ENCODE data around the gene TMEM11.

TMEM11 gene

DNA sequence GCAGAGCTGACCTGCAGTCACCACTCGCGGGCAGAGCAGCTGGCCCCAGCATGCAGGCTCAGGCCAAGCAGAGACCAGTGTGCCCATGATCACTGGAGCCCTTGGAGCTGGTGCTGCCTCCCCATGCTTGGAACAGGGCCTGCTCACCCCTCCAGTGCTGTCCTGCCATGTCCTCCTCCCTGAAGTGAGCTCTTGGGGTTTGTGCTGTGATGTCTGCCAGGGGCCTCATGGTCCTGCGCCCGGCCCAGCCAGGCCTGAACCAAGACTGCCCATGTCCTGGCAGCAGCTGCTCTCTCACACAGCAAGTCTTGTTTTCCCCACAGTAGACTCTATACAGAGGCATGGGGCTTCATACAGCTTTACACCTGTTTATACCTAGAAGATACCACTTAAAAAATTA is 24.6 kb downstream of the TMEM11 start:
- H3K4me3 Mint-ChIP-seq: no peak overlapping the region
- H3K4me1 Mint-ChIP-seq: no peaks in the 10 kb centered on the region
- peaks cover 48% of the 10 kb centered on the region for H3K36me3 Mint-ChIP-seq
- H3K9me3 Mint-ChIP-seq: no peaks in the 10 kb centered on the region
- no peak for ATAC-seq
- H3K27me3 Mint-ChIP-seq: no peaks in the 10 kb centered on the region
- no peak overlapping the region for H3K27ac Mint-ChIP-seq

DNA sequence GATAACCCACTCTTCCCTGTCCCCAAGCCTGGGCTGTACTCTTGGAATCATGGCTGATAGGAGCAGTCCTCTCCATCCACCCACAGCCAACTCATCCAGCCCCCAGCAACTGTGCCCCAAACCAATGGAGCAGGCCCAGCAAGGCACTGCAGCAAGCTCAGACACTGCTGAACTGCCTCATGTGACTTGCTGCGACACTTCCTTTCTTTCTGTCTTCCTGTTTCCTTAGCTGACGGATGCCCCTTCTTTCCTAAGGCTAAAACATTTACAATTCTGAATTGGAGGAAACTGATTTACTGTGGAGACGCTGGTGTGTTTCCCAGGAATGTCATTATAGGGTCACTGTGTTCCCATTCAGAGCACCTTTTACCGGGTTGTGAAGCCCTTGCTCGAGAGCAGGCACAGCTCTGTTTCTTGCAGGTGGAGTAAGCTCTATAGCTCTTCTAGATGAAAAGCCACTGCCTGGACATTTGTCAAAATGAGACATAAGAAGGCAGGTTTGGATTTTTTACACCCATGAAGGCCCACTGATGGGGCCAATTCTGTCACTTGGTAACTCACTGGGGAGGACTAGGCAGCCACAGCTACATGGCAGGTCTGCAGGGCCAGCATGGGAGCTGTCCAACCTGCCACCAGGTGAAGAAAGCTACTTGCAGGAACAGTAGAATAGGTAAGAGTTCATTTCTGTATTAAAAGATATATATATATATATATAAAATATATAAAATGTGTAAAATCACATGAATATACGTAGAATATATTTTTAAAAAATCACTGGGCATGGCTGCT is 27.4 kb downstream of the TMEM11 start:
- no peak overlapping the region for H3K4me3 Mint-ChIP-seq
- no peak for ATAC-seq
- H3K9me3 Mint-ChIP-seq: no peaks in the 10 kb centered on the region
- no peaks in the 10 kb centered on the region for H3K27me3 Mint-ChIP-seq
- H3K27ac Mint-ChIP-seq: no peak overlapping the region
- no peaks in the 10 kb centered on the region for H3K4me1 Mint-ChIP-seq
- H3K36me3 Mint-ChIP-seq: peaks cover 60% of the 10 kb centered on the region

DNA sequence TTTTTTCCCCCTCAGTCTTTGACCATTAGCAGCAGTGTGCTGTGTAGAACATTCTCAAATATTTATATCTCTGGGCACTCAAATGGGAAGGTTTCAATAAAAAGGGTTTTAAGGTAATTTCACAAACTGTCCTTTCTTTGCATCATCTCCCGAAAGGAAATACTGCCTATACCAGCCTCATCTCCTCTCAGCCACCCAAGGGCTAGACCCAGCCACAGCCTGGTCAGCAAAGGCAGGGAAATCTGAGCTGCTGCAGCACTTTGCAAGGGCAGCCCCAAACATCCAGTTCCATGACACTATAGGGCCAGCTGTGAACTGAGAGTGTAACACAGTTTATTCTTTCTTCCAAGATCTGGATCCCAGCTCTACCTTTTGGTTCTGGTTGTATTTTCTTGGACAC is 28.9 kb downstream of the TMEM11 start:
- H3K4me1 Mint-ChIP-seq: no peaks in the 10 kb centered on the region
- no peaks in the 10 kb centered on the region for H3K27me3 Mint-ChIP-seq
- H3K36me3 Mint-ChIP-seq: peaks cover 51% of the 10 kb centered on the region
- no peak overlapping the region for H3K27ac Mint-ChIP-seq
- ATAC-seq: no peak
- H3K9me3 Mint-ChIP-seq: no peaks in the 10 kb centered on the region
- H3K4me3 Mint-ChIP-seq: no peak overlapping the region

DNA sequence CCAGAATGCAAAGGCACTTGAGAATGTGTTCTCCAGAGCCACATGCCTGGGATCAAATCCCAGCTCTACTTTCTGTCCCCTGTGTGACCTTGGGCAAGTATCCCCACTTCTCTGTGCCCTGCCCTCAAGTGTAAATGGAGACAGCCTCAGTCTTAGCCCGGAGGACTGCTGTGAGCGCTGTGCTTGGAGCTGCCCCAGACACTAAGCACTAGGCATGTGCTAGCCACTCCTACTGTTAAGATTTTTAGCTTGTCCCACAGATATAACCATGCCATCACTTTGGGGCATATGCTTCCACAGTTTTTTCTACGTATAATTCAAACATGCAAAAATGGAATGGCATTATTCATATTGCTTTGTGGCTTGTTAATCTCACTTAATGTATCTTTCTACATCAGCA is 29.4 kb downstream of the TMEM11 start:
- Mint-ChIP-seq H3K4me3 (no peak overlapping the region), H3K9me3 (no peaks in the 10 kb centered on the region), H3K4me1 (no peaks in the 10 kb centered on the region), H3K27me3 (no peaks in the 10 kb centered on the region), H3K27ac (no peak overlapping the region), H3K36me3 (peaks cover 50% of the 10 kb centered on the region)
- no peak for ATAC-seq

- no peak overlapping the region for H3K27ac Mint-ChIP-seq
- no peaks in the 10 kb centered on the region for H3K27me3 Mint-ChIP-seq
- no peaks in the 10 kb centered on the region for H3K4me1 Mint-ChIP-seq
- peaks cover 50% of the 10 kb centered on the region for H3K36me3 Mint-ChIP-seq
- no peak overlapping the region for H3K4me3 Mint-ChIP-seq
- ATAC-seq: no peak
- no peaks in the 10 kb centered on the region for H3K9me3 Mint-ChIP-seq
Measured at GRCh38 chr17:21183468-21183867, 30.5 kb downstream of the TMEM11 start.

DNA sequence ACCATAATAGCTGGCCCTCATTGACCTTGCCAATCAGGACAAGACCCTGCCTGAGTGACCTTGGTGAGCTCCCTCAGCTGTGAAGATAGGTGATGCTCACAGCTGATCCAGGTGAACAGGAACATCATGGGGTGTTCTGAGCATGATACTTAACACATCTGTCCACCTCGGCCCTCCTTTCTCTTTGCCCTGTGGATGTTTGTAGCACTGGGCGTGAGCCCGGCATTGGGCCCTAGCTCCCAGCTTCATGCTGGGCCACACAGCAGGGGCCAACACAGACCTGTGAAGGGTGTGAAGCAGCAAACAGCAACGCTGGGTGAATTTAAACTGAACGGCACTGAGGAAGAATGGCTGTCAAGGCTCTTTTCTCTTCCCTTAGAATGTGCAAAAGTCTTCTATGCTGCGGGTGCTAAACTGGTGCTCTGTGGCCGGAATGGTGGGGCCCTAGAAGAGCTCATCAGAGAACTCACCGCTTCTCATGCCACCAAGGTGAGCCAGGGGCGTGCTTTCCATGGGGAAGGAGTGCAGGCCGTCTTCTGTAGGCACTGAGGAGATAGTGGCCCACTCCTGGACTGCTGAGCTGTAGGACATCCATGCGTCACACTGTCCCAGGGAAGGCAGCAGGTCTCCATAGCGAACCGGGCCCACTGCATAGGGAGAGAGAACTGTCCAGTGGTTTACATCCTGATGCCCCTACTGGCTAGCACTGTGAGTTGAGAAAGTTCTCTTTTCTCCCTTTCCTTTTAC is 35.9 kb downstream of the TMEM11 start:
- Mint-ChIP-seq H3K36me3 (peaks cover 46% of the 10 kb centered on the region), H3K4me1 (no peaks in the 10 kb centered on the region), H3K27ac (no peak overlapping the region), H3K9me3 (no peaks in the 10 kb centered on the region), H3K27me3 (no peaks in the 10 kb centered on the region), H3K4me3 (no peak overlapping the region)
- no peak for ATAC-seq

DNA sequence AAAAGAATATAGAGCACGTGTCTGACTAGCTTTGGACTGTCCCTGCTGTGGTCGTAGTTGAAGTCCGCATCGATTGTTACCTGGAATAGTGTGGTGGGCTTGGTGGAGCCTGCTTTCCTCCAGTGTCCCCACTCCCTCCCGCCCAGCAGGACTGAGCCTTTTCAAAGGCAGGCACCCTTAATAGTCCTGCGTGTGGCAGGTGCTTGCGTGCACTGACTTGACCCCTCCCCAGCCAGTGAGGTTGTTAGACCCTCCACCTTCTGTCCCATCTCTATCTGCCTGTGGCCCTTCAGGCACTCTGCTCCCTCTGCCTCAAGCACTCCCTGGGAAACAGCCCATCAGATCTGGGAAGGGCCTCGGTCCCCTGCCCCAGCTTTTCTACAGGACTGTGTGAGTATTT is 36.6 kb downstream of the TMEM11 start:
- ATAC-seq: no peak
- no peaks in the 10 kb centered on the region for H3K9me3 Mint-ChIP-seq
- H3K4me3 Mint-ChIP-seq: no peak overlapping the region
- H3K27me3 Mint-ChIP-seq: no peaks in the 10 kb centered on the region
- H3K36me3 Mint-ChIP-seq: peaks cover 44% of the 10 kb centered on the region
- no peak overlapping the region for H3K27ac Mint-ChIP-seq
- H3K4me1 Mint-ChIP-seq: no peaks in the 10 kb centered on the region

- ATAC-seq: no peak
- H3K36me3 Mint-ChIP-seq: peaks cover 44% of the 10 kb centered on the region
- H3K27ac Mint-ChIP-seq: no peak overlapping the region
- H3K4me1 Mint-ChIP-seq: peaks cover 3% of the 10 kb centered on the region
- no peak overlapping the region for H3K4me3 Mint-ChIP-seq
- H3K27me3 Mint-ChIP-seq: no peaks in the 10 kb centered on the region
- no peaks in the 10 kb centered on the region for H3K9me3 Mint-ChIP-seq
Measured at GRCh38 chr17:21176773-21177395, 37.1 kb downstream of the TMEM11 start.

DNA sequence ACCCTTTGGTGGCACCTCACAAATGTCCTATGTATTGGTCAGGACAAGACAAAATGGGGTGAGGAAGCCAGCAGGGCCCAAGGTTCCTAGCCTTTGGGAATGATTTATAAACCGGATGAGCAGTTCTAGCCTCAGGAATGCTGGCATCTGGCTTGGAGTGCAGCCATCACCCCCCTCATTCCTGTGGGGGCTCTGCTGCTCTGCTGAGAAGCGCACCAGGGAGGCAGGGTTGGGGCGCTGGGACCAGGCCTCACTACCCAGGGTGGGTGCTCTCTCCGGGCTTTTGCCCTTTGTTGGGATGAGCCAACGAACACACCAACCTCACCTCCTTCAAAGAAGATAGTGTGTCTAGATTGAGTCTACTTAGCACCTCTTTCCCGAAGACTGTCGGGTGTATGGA is 39.2 kb downstream of the TMEM11 start:
- Mint-ChIP-seq H3K36me3 (peaks cover 40% of the 10 kb centered on the region), H3K27me3 (no peaks in the 10 kb centered on the region), H3K27ac (no peak overlapping the region), H3K4me3 (no peak overlapping the region), H3K4me1 (peaks cover 23% of the 10 kb centered on the region), H3K9me3 (no peaks in the 10 kb centered on the region)
- no peak for ATAC-seq

DNA sequence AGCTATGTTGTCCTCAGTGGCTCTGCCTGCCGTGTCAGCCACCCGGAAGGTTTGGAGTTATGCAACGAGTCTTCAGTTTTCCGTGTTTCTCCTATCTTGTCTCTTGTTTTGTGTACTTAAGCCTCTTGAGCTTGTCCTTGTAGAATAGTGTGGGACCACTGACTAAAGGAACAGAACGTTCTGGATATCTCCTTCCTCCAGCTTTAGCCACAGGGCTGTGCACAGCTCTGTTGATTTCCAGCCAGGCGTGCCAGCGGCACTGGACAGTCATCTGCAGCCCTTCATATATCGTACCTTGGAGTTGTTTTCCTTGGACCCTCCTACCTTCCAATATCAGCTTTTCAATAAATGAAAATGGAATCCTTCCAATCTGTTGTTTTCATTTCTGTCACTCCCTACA is 39.8 kb downstream of the TMEM11 start:
- no peaks in the 10 kb centered on the region for H3K9me3 Mint-ChIP-seq
- no peak for ATAC-seq
- no peak overlapping the region for H3K4me3 Mint-ChIP-seq
- H3K36me3 Mint-ChIP-seq: peaks cover 39% of the 10 kb centered on the region
- H3K4me1 Mint-ChIP-seq: peaks cover 23% of the 10 kb centered on the region
- no peaks in the 10 kb centered on the region for H3K27me3 Mint-ChIP-seq
- H3K27ac Mint-ChIP-seq: no peak overlapping the region

DNA sequence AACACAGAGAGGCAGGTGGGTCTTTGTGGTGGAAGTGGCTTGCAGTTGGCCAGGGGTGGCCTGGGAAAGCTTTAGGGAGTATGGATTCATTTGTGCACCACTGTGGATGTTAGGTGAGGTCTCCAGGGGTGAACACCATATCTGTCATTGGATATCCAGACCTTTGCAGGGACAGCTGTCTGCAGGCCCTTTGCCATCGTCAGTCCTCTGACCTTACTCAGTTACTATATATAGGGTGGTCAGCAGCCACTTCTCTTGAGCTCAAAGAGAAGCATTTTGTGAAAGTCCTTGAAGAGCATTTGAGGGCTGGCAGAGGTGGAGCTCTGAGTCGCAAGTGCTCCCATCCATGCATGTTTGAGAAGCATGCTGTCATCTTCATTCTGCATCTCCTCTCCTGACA is 40.4 kb downstream of the TMEM11 start:
- Mint-ChIP-seq H3K27me3 (no peaks in the 10 kb centered on the region), H3K36me3 (peaks cover 34% of the 10 kb centered on the region), H3K4me1 (peaks cover 23% of the 10 kb centered on the region), H3K27ac (no peak overlapping the region), H3K9me3 (no peaks in the 10 kb centered on the region), H3K4me3 (no peak overlapping the region)
- ATAC-seq: no peak

DNA sequence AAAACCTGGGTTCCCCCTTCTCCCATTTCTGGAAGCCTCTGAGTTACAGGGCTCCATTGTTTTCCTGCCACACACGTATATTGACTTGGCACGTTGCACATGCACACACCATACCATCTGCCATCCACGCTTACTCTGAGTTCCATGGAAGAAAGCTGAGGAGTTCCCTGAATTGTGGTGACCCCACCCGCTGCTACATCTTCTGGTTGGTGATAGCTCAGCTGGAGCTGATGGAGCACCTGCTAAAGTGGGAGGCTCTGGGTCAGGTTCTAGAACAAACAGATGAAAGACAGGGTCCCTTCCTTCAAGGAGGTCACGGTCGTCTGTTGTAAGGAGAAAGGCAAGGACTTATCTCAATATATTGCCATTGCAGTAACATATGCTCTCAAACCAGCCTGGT is 41.1 kb downstream of the TMEM11 start:
- peaks cover 23% of the 10 kb centered on the region for H3K4me1 Mint-ChIP-seq
- no peak for ATAC-seq
- peaks cover 34% of the 10 kb centered on the region for H3K36me3 Mint-ChIP-seq
- no peaks in the 10 kb centered on the region for H3K27me3 Mint-ChIP-seq
- H3K27ac Mint-ChIP-seq: no peak overlapping the region
- no peak overlapping the region for H3K4me3 Mint-ChIP-seq
- no peaks in the 10 kb centered on the region for H3K9me3 Mint-ChIP-seq

- Mint-ChIP-seq H3K9me3 (no peaks in the 10 kb centered on the region), H3K36me3 (peaks cover 26% of the 10 kb centered on the region), H3K27me3 (no peaks in the 10 kb centered on the region), H3K4me1 (peaks cover 23% of the 10 kb centered on the region), H3K27ac (peak overlapping the region; percentile 78), H3K4me3 (peak overlapping the region; percentile 67)
- ATAC-seq: no peak
Measured at GRCh38 chr17:21171970-21172510, 41.9 kb downstream of the TMEM11 start.

DNA sequence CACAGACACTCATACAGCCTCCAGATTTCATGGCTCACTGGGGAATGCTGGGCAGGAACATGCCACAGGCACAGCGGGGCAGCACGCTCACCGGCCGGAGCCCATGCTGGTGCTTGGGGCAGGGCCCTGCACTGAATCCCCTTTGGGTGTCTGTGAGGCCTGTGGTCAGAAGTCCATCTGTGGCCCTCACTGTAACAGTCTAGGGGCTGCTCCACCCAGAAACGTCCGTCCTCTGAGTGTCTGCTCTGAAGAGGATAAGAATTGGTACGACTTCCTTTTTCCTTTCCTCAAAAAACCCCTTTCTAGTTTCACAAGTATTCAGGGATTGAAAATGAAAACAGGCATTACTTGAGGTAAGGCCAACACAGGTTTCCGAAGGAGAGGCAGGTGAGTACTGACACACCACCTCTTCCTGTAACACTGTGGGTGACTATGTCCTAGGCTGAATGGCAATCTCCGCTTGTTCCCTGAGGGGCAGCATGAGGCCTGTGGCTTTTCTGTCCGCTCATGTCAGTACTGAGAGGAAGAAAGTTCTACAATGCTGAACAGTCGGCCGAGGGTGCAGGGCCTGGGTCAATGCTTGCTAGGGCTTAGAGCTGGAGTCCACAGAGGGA is 42.5 kb downstream of the TMEM11 start:
- H3K36me3 Mint-ChIP-seq: peaks cover 23% of the 10 kb centered on the region
- peak overlapping the region; percentile 78 for H3K27ac Mint-ChIP-seq
- H3K9me3 Mint-ChIP-seq: no peaks in the 10 kb centered on the region
- ATAC-seq: peak; percentile 80
- H3K4me1 Mint-ChIP-seq: peaks cover 23% of the 10 kb centered on the region
- H3K27me3 Mint-ChIP-seq: no peaks in the 10 kb centered on the region
- H3K4me3 Mint-ChIP-seq: peak overlapping the region; percentile 67

GRCh38 chr17:21170809-21171208 is 43.2 kb downstream of the TMEM11 start:
- H3K27me3 Mint-ChIP-seq: no peaks in the 10 kb centered on the region
- H3K36me3 Mint-ChIP-seq: peaks cover 23% of the 10 kb centered on the region
- peaks cover 23% of the 10 kb centered on the region for H3K4me1 Mint-ChIP-seq
- H3K9me3 Mint-ChIP-seq: no peaks in the 10 kb centered on the region
- H3K27ac Mint-ChIP-seq: peak overlapping the region; percentile 78
- no peak overlapping the region for H3K4me3 Mint-ChIP-seq
- no peak for ATAC-seq
